Activated T-helper 2 cell treated with anti-CD3 and anti-CD28 coated beads, Interferon-gamma antibody, Interleukin-2, Interleukin-4, amounts not matched to agents 10 μg/mL and 5 μg/mL and 100 μg/mL, durations not matched to agents 14 hours and 24 hours and 36 hours (primary cell): ENCODE results near the gene MSL3. TPM values are rescaled to one million over a fixed set of nuclear protein-coding genes. Genes with fewer than 3 reads are reported as not detected.

Experiments
- DNase-seq: peaks from one replicate; pipeline ENCODE4 v3.0.0; 2021; ENCODE audit warnings: low spot score
- H3K27ac Mint-ChIP-seq: one replicate; pipeline ENCODE4 v1.8.0; 2021; ENCODE audit warnings: mixed read lengths
- H3K27me3 Mint-ChIP-seq: one replicate; pipeline ENCODE4 v1.8.0; 2021; ENCODE audit warnings: low read depth, mixed read lengths
- H3K36me3 Mint-ChIP-seq: one replicate; pipeline ENCODE4 v1.8.0; 2021; ENCODE audit warnings: low read depth, mixed read lengths
- H3K4me1 Mint-ChIP-seq: one replicate; pipeline ENCODE4 v1.8.0; 2021; ENCODE audit warnings: low read depth, mixed read lengths
- H3K4me3 Mint-ChIP-seq: one replicate; pipeline ENCODE4 v1.8.0; 2021; ENCODE audit warnings: low read depth, mild to moderate bottlenecking, moderate library complexity, mixed read lengths
- H3K9me3 Mint-ChIP-seq: one replicate; pipeline ENCODE4 v1.8.0; 2021; ENCODE audit warnings: mixed read lengths
- intact Hi-C: fragments of 100-400 bp; cut with micrococcal nuclease; formaldehyde crosslinking; loops from one replicate; pipeline ENCODE4 v1.15.1; 2023
- total RNA-seq: library from RNA; stranded (reverse); gene quantifications from 2 replicates; pipeline ENCODE4 v1.2.3, GENCODE V29; 2022

MSL3 gene, protein sequence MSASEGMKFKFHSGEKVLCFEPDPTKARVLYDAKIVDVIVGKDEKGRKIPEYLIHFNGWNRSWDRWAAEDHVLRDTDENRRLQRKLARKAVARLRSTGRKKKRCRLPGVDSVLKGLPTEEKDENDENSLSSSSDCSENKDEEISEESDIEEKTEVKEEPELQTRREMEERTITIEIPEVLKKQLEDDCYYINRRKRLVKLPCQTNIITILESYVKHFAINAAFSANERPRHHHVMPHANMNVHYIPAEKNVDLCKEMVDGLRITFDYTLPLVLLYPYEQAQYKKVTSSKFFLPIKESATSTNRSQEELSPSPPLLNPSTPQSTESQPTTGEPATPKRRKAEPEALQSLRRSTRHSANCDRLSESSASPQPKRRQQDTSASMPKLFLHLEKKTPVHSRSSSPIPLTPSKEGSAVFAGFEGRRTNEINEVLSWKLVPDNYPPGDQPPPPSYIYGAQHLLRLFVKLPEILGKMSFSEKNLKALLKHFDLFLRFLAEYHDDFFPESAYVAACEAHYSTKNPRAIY
- total RNA-seq, result 32.5 and 37.6 TPM in 2 replicates

DNA sequence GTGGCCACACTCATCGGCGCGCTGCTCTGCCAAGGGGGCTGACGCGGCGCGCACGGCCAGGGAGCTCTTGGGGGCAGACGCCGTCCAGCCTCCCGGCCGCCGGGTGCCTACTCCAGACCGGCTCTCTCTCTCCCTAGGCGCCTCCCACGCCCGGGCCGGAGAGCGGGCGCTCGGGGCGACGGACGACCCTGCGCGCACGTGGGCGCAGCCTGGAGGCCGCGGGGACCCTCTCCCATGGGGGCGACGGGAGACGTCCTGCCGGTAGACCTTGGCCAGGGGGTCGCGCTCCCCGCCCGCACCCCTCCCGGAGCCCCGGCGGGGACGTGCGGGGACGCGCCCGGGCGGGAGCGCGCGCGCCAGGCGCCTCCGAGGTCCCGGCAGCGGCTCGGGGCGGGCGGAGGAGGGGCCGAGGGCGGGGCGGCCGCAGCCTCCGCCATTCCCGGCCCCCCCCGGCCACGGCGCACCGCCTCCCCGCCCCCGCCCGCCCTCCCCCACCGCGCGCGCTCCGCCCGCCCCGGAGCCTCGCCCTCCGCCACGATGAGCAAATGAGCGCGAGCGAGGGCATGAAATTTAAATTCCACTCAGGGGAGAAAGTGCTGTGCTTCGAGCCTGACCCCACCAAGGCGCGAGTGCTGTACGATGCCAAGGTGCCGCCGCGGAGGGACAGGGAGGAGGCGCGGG, at the start of gene MSL3:
TSS of gene MSL3 (plus strand) at position 519 of the 681 bp plus-strand sequence. CDS start at position 546, 27 bp downstream.
- intact Hi-C loops, result loop anchor here (2.0 to 10.0 kb wide), 2 partner anchors 35 to 643 kb away; partner anchors contain the start of gene HCCS
- H3K27me3 Mint-ChIP-seq, result peaks cover 25% of the 10 kb centered on the region
- no peak for DNase-seq
- peak within 1 kb of the TSS; percentile 77 for H3K27ac Mint-ChIP-seq
- H3K4me1 Mint-ChIP-seq, result peaks cover 17% of the 10 kb centered on the region
- peak within 1 kb of the TSS; percentile 97 for H3K4me3 Mint-ChIP-seq
- H3K9me3 Mint-ChIP-seq, result no peaks in the 10 kb centered on the region
- peaks cover 19% of the 10 kb centered on the region for H3K36me3 Mint-ChIP-seq

DNA sequence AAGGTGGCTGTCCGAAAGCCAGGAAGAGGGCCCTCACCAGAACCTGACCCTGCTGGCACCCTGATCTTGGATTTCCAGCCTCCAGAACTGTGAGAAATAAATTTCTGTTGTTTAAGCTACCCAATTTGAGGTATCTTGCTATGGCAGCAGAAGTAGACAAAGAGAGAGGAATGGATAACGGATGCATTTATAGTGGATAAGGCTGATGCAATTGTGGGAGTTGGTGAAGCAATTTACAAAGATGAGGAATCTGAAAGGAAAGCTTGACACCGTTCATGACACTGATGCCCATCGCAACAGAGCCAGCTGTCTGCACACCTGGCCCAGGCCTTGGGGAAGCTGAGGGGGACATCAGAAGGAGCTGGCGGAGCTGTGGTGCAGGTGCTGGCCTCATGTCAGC, 35.7 kb upstream of the MSL3 start:
- H3K27ac Mint-ChIP-seq, result no peak overlapping the region
- no peaks in the 10 kb centered on the region for H3K27me3 Mint-ChIP-seq
- no peak overlapping the region for H3K4me3 Mint-ChIP-seq
- no peaks in the 10 kb centered on the region for H3K9me3 Mint-ChIP-seq
- no peaks in the 10 kb centered on the region for H3K36me3 Mint-ChIP-seq
- no peak for DNase-seq
- intact Hi-C loops, result no loop called here
- no peaks in the 10 kb centered on the region for H3K4me1 Mint-ChIP-seq

DNA sequence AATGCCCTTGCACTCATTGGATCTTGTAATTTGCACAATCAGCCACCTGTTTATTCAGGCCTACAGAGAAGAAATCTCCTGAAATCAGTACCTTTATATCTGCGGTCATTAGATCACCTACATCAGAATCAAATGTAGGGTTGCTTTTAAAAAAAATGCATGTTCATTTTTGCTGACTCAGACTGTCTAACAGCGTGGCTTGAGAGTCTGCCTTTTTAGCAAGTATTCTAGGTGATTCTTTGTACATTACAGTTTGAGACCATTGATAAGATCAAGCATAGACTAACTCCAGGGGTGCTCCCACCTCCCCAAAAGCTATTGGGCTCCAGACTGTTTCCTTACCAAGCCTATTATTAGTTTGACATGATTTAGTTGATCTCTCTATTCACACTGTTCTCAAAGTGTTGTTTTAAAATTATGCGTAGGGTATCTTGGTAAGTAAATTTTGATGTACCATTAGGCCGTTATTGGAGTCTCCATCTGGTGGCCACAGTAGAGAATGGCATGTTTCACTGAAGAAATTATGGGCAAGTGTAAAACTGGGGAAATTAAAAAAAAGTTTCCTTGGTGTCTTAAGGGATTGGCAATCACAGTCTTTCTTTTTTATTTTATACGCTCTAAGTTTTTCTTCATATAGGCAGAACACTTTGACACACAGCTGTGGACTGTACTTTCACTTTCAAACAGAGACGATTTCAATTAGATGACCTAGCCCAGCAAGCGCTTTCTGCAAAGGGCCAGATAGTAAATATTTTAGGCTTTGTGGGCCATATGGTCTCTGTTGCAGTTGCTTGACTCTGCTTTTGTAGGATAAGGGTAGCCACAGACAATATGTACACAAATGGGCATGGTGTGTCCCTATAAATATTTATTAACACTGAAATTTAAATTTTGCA, 33.7 kb upstream of the MSL3 start:
- Mint-ChIP-seq H3K9me3 (no peaks in the 10 kb centered on the region), H3K4me3 (no peak overlapping the region), H3K4me1 (no peaks in the 10 kb centered on the region), H3K27me3 (peaks cover 9% of the 10 kb centered on the region), H3K36me3 (no peaks in the 10 kb centered on the region), H3K27ac (no peak overlapping the region)
- no peak for DNase-seq
- intact Hi-C loops, result loop anchor here (1.0 to 2.0 kb wide), 2 partner anchors 46 to 191 kb away; no protein-coding TSS in a partner anchor

DNA sequence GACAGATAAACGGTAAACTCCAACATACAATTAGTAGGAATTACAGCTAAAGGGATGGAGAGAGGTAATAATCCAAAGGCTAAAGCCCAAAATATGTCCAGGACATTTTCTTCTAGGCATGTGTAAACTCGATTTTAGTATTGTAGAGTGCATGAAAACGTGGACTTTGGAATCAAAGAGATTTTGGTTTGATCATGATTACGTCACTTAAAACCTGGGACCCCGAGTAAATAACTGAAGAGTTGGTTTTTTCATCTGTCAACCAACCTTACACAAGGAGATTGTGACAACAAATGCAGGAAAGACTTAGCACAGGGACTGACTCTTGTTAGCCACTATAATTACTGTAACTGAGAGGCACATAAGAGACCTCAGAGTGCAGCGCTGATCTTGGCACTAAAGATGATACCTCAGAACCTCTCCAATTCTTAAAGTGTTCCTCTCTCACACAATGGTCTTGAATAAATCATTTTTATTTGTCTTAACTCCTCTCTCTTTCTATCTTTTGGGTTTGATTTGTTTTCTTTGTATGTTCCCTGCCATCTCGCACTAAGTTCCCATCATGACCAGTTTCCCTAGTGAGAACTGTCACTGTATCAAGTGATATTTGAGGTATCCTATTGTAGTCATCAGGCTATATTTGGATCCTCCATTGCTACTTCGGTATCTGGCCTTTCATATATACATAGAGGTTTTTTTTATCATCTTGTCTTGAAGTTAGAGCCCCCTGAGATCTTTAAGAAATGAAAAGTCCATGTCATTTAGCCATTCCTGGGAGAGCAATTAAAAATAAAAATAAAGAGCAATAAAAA, 32.2 kb upstream of the MSL3 start:
- H3K27ac Mint-ChIP-seq, result no peak overlapping the region

DNA sequence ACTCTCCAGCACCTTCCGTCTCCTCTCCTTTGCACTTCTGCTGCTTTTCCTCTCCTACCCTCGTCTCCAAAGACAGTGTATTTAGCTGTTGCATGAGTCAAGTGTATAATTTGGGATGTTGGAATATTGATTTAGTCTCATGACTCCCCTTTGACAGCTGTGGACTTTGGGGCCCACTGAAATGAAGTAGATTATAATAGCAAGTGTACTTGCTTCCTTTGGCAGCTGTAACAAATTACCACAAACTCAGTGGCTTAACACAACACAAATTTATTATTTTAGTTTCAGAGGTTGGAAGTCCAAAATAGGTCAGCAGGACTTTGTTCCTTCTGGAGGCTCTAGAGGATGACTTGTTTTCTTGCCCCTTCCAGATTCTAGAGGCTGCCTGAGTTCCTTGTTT, 29.5 kb upstream of the MSL3 start:
- Mint-ChIP-seq H3K9me3 (no peaks in the 10 kb centered on the region), H3K4me3 (no peak overlapping the region), H3K27ac (no peak overlapping the region), H3K4me1 (no peaks in the 10 kb centered on the region), H3K36me3 (no peaks in the 10 kb centered on the region), H3K27me3 (peaks cover 23% of the 10 kb centered on the region)
- DNase-seq, result no peak
- intact Hi-C loops, result no loop called here

More for the DNA sequence above, 32.2 kb upstream of the MSL3 start:
- intact Hi-C loops, result loop anchor here (2.0 kb wide), 1 partner anchor 45 kb away; no protein-coding TSS in a partner anchor
- Mint-ChIP-seq H3K36me3 (no peaks in the 10 kb centered on the region), H3K9me3 (no peaks in the 10 kb centered on the region), H3K4me1 (no peaks in the 10 kb centered on the region), H3K4me3 (no peak overlapping the region), H3K27me3 (peaks cover 14% of the 10 kb centered on the region)
- DNase-seq, result no peak

DNA sequence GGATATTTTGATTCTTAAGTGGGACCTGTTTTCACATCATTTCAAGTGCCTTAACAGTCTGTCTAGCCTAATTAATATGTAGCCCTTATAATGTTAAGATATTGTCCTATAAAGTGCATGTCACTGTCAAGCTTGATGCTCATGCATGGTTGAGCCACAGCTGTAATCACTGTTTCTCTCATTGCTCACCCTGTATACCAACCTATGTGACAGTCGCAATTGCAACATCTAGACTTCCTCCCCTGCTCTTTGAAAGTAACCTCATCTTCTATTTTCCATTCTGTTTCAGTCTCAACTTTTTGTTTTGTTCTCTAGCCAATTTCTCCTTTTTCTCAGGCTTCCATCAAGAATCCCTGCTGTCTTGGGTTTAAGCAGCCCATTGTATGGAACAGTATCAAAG, 24.4 kb upstream of the MSL3 start:
- no peak for DNase-seq
- intact Hi-C loops, result no loop called here
- H3K36me3 Mint-ChIP-seq, result no peaks in the 10 kb centered on the region
- H3K4me3 Mint-ChIP-seq, result no peak overlapping the region
- H3K27ac Mint-ChIP-seq, result no peak overlapping the region
- H3K27me3 Mint-ChIP-seq, result peaks cover 30% of the 10 kb centered on the region
- no peaks in the 10 kb centered on the region for H3K4me1 Mint-ChIP-seq
- H3K9me3 Mint-ChIP-seq, result no peaks in the 10 kb centered on the region

DNA sequence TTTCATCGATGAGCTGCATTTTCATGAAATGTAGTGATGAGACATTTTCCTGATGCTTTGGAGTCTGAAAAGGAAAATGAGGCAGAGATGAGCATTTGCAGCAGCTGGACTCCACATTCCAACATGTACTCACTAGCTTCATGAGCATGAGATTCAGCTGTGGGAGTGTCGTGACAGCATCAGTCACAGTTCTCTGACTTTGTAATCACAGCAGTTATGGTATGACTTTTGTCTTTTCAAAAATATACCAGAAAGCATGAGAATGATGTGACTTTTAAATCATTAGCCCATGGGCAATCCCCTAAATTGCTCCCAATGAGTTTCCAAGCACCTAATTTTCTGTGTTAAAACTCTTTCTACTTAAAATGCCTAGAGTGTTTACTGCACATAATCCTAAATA, 18.3 kb upstream of the MSL3 start:
- Mint-ChIP-seq H3K4me1 (no peaks in the 10 kb centered on the region), H3K36me3 (no peaks in the 10 kb centered on the region), H3K27me3 (peaks cover 10% of the 10 kb centered on the region), H3K27ac (no peak overlapping the region), H3K9me3 (no peaks in the 10 kb centered on the region), H3K4me3 (no peak overlapping the region)
- DNase-seq, result no peak
- intact Hi-C loops, result no loop called here

DNA sequence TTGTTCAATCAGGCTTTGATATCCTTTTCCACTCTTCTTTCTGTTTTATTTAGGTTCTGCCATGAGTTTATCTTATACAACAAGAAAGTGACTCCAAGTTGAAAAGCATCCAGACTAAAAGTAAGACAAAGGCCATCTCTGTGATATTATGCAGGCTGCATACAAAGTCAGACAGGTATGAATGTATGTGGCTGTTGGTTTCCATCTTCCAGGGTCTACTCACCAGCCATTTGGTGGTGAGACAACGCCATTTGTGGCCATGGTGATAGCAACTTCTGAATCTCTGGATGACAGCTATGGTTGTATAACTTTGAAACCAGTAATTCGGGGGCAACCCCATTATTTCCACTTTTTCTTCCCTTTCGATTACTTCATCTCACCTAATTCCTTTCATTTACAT, 17.2 kb upstream of the MSL3 start:
- DNase-seq, result no peak
- Mint-ChIP-seq H3K4me3 (no peak overlapping the region), H3K27ac (no peak overlapping the region), H3K36me3 (no peaks in the 10 kb centered on the region), H3K27me3 (peaks cover 9% of the 10 kb centered on the region), H3K9me3 (no peaks in the 10 kb centered on the region), H3K4me1 (no peaks in the 10 kb centered on the region)
- intact Hi-C loops, result no loop called here

DNA sequence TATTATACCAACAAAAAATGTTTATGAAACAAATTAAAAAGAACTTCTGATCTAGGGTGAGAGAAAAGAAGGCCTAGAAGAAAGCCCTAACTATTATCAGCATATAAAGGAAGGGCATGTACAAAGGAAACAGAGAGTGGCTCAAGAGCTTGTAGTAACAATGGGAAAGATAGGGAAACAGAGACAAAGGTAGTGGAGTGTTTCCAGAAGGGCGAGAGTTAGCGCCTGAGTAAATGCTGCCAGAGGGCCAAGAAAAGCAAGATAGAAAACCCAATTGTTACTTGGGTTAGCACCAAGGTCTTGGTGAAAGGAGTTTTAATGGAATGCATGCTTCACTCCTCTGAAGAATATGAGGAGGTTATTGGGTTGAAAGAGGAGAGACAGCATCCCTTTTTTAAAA, 16.5 kb upstream of the MSL3 start:
- intact Hi-C loops, result no loop called here
- H3K4me1 Mint-ChIP-seq, result no peaks in the 10 kb centered on the region
- no peaks in the 10 kb centered on the region for H3K36me3 Mint-ChIP-seq
- peaks cover 7% of the 10 kb centered on the region for H3K27me3 Mint-ChIP-seq
- H3K4me3 Mint-ChIP-seq, result no peak overlapping the region
- H3K9me3 Mint-ChIP-seq, result no peaks in the 10 kb centered on the region
- H3K27ac Mint-ChIP-seq, result no peak overlapping the region
- no peak for DNase-seq

DNA sequence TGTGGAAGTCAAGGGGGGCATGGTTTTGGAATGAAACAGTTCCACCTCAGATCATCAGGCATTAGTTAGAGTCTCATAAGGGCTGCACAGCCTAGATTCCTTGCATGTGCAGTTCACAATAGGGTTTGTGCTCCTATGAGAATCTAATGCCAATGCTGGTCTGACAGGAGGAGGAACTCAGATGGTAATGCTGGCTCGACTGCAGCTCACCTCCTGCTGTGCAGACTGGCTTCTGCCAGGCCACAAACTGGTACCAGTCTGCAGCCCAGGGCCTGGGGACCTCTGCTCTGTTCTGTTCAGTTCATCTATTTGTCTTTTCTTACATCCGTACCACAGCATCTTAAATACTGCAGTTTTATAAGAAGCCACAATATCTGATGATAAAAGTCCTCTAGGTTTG, 12.2 kb upstream of the MSL3 start:
- no peak for DNase-seq
- no peak overlapping the region for H3K4me3 Mint-ChIP-seq
- peaks cover 18% of the 10 kb centered on the region for H3K27me3 Mint-ChIP-seq
- intact Hi-C loops, result no loop called here
- no peaks in the 10 kb centered on the region for H3K36me3 Mint-ChIP-seq
- H3K4me1 Mint-ChIP-seq, result no peaks in the 10 kb centered on the region
- H3K9me3 Mint-ChIP-seq, result no peaks in the 10 kb centered on the region
- no peak overlapping the region for H3K27ac Mint-ChIP-seq

DNA sequence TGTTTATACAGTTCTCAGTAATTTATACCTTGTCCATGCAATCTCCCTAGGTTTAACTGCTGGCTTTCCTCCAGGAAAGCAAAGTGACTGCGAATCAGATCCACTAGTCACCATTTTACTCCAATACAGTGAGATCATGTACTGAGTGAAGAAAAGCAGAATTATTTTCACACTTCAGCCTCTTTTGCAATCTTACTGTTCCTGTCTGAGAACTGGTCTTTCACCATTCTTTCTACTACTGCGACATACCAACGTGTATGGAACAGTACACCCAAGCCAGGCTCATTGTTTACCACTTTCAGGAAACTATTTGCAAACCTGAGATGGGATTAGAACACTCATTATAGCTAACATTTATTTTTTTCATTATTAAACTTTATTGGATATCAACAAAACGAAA, 8.0 kb upstream of the MSL3 start:
- H3K9me3 Mint-ChIP-seq, result no peaks in the 10 kb centered on the region
- H3K27me3 Mint-ChIP-seq, result peaks cover 24% of the 10 kb centered on the region
- intact Hi-C loops, result loop anchor here (10.0 kb wide), 1 partner anchor 635 kb away; the partner anchor contains the start of gene HCCS
- DNase-seq, result no peak
- no peaks in the 10 kb centered on the region for H3K4me1 Mint-ChIP-seq
- no peak overlapping the region for H3K4me3 Mint-ChIP-seq
- H3K36me3 Mint-ChIP-seq, result no peaks in the 10 kb centered on the region
- H3K27ac Mint-ChIP-seq, result no peak overlapping the region

DNA sequence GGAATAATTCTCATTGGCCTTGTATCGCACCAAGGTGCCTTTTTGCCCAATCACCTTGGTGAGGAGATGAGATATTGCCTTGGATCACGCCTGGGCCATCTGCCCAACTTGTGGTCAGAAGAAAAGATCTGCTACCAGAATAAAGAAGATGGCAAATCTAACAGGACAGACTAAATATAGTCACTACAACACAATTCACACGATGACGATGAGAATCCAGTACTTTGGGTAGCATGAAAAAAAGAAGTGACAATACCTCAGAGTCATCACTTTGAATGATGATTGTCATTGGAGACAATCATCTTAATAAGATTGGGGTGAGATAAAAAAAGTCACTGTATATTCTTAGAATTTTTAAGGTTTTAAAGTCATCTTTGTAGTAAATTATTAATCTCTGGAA, 7.3 kb upstream of the MSL3 start:
- H3K4me3 Mint-ChIP-seq, result no peak overlapping the region
- no peak for DNase-seq
- H3K27me3 Mint-ChIP-seq, result peaks cover 26% of the 10 kb centered on the region
- H3K36me3 Mint-ChIP-seq, result no peaks in the 10 kb centered on the region
- no peaks in the 10 kb centered on the region for H3K9me3 Mint-ChIP-seq
- H3K4me1 Mint-ChIP-seq, result no peaks in the 10 kb centered on the region
- no peak overlapping the region for H3K27ac Mint-ChIP-seq
- intact Hi-C loops, result loop anchor here (10.0 kb wide), 1 partner anchor 636 kb away; the partner anchor contains the start of gene HCCS
